Progenitor cell of endocrine pancreas (in vitro differentiated cells): Measurements from ENCODE around the gene LHX4. TPM values are rescaled to one million over a fixed set of nuclear protein-coding genes. Genes with fewer than 3 reads are reported as not detected.

Experiments
- DNase-seq: peaks from one replicate; pipeline ENCODE4 v3.0.0; 2021; ENCODE audit warnings: low spot score; ENCODE audit not compliant: unreplicated experiment
- H3K27ac Mint-ChIP-seq: 2 replicates; pipeline ENCODE4 v1.8.0; 2021; ENCODE audit warnings: mild to moderate bottlenecking, moderate library complexity, mixed read lengths
- H3K27me3 Mint-ChIP-seq: 2 replicates; pipeline ENCODE4 v1.8.0; 2021; ENCODE audit warnings: mixed read lengths
- H3K36me3 Mint-ChIP-seq: 2 replicates; pipeline ENCODE4 v1.8.0; 2022; ENCODE audit warnings: mixed read lengths; ENCODE audit not compliant: insufficient read depth
- H3K4me1 Mint-ChIP-seq: 2 replicates; pipeline ENCODE4 v1.8.0; 2021; ENCODE audit warnings: low read depth, mixed read lengths
- H3K4me3 Mint-ChIP-seq: 2 replicates; pipeline ENCODE4 v1.8.0; 2021; ENCODE audit warnings: low read depth, mild to moderate bottlenecking, moderate library complexity, mixed read lengths
- H3K9me3 Mint-ChIP-seq: 2 replicates; pipeline ENCODE4 v1.8.0; 2021; ENCODE audit warnings: low read depth, mixed read lengths
- total RNA-seq: library from RNA; stranded (reverse); gene quantifications from 2 replicates; pipeline ENCODE4 v1.2.1, GENCODE V29; 2021
- TF ChIP-seq, protein P1 (sequence below): fragments of 200-600 bp; sonication (generic); IDR thresholded peaks from one replicate; pipeline ENCODE4 v1.5.0; 2021; ENCODE audit warnings: antibody characterized with exemption, mild to moderate bottlenecking; ENCODE audit not compliant: unreplicated experiment

The LHX4 gene
- total RNA-seq, 1 donor from 2014 or later: 0.55 TPM

GRCh38 chr1:180267761-180268555 lies 37.9 kb downstream of the LHX4 start:
- Mint-ChIP-seq H3K36me3 (peaks cover 3% of the 10 kb centered on the region), H3K27me3 (peaks cover 25% of the 10 kb centered on the region), H3K27ac (peak overlapping the region; percentile 8), H3K9me3 (no peaks in the 10 kb centered on the region), H3K4me3 (no peak overlapping the region), H3K4me1 (peaks cover 11% of the 10 kb centered on the region)
- TF ChIP-seq, protein P1, sequence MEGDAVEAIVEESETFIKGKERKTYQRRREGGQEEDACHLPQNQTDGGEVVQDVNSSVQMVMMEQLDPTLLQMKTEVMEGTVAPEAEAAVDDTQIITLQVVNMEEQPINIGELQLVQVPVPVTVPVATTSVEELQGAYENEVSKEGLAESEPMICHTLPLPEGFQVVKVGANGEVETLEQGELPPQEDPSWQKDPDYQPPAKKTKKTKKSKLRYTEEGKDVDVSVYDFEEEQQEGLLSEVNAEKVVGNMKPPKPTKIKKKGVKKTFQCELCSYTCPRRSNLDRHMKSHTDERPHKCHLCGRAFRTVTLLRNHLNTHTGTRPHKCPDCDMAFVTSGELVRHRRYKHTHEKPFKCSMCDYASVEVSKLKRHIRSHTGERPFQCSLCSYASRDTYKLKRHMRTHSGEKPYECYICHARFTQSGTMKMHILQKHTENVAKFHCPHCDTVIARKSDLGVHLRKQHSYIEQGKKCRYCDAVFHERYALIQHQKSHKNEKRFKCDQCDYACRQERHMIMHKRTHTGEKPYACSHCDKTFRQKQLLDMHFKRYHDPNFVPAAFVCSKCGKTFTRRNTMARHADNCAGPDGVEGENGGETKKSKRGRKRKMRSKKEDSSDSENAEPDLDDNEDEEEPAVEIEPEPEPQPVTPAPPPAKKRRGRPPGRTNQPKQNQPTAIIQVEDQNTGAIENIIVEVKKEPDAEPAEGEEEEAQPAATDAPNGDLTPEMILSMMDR: no peak
- no peak for DNase-seq

GRCh38 chr1:180268556-180269075 lies 38.6 kb downstream of the LHX4 start:
- Mint-ChIP-seq H3K9me3 (no peaks in the 10 kb centered on the region), H3K4me3 (no peak overlapping the region), H3K27me3 (peaks cover 21% of the 10 kb centered on the region), H3K36me3 (peaks cover 3% of the 10 kb centered on the region), H3K27ac (no peak overlapping the region), H3K4me1 (peaks cover 11% of the 10 kb centered on the region)
- DNase-seq: no peak
- TF ChIP-seq, protein P1: no peak

DNA sequence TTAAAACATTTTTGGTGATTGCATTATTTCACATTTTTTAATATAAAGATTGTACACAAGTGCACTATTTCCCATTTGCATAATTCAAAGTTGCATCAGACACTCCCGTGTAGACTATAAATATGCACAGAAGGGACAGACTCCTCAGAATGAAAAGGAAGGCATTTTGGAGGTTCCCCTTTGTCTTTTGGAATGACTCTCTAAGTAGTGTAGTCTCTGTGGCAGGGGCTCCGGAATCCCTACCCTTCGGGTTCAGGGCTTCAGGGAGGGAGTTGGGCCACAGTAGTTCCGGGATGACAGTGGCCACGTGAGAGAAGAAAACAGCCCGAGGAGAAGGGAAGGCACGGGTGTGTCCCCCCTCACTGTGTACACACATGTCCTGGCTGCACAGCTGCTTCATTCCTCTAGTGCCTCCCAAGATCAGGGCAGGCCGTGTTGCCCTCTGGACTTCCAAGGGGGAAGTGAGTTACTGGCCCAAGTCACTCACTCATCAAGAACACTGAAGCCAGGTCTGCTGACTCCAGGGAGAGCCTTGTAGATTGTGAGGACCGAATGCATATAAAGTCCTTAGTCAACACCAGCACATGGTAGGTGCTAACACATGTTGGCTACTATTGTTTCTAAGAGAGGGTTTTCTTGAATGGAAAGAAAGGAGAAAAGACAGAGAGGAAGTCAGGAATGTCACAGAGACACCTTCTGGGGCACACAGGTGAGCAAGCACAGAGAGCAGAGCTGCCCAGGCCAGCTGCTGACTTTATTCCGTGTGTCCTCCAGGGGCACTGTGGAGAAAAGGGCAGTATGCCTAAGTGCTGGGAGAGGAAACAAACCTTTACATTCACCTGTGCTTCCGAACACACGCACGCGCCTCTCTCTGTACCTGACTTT lies 39.8 kb downstream of the LHX4 start:
- Mint-ChIP-seq H3K4me1 (peaks cover 11% of the 10 kb centered on the region), H3K27me3 (peaks cover 11% of the 10 kb centered on the region), H3K27ac (peak overlapping the region; percentile 34), H3K9me3 (no peaks in the 10 kb centered on the region), H3K36me3 (peaks cover 4% of the 10 kb centered on the region), H3K4me3 (no peak overlapping the region)
- TF ChIP-seq, protein P1: peak; percentile 60
- DNase-seq: no peak

DNA sequence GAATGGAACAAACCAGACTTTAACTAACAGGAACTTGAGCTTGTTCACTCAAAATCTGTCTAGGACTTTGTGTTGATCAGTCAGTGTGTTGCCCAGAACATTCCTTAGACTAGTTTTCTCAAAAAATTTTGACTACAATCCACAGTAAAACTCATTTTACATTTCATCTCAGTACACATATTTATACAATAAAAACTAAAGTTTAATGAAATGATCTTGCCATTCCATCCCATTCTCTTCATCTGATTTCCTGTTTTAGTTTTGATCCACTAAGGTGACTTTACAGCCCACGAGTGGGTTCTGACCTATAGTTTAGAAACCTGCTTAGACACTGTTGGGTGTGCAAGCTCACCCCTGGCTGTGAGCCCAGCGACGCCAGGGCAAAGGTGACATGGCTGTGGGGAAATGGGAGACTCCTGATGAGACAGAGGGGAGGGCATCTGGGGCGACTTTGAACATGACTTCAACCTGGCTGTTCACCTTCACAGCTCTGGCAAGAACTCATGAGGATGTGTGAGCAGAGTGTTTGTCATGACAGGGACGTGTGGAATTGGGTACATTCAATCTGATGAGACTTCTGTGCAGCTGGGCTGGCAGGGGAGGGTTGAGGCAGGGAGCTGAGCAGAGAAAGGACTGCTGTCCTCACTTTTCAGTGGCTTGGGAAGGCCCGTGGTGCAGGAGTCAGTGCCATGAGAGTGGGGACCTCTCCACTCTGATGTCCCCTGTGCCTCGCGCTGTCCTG lies 40.6 kb downstream of the LHX4 start:
- DNase-seq: no peak

More for the DNA sequence above, 40.6 kb downstream of the LHX4 start:
- Mint-ChIP-seq H3K4me1 (peaks cover 11% of the 10 kb centered on the region), H3K27ac (no peak overlapping the region), H3K4me3 (no peak overlapping the region), H3K27me3 (peaks cover 3% of the 10 kb centered on the region), H3K36me3 (peaks cover 7% of the 10 kb centered on the region), H3K9me3 (no peaks in the 10 kb centered on the region)
- TF ChIP-seq, protein P1: no peak
